Right atrium auricular region (tissue), 2 donors: ENCODE data around the gene PSMD3. TPM values are rescaled to one million over a fixed set of nuclear protein-coding genes. Genes with fewer than 3 reads are reported as not detected.
A peak's percentile ranks its signal among the peaks of the same experiment; 100 is the strongest.

Source experiments
- DNase-seq: peaks from one replicate; pipeline ENCODE4 v3.0.0-alpha.2; 2019; ENCODE audit warnings: low spot score
- H3K27ac ChIP-seq, 2 donors: fragments of 200-600 bp; sonication (generic); 1 replicate in 1 of 2; 2 replicates in 1 of 2; pipeline ENCODE4 v1.5.1; 2016 to 2019
- H3K27me3 ChIP-seq, 2 donors: fragments of 200-600 bp; sonication (generic); one replicate each; pipeline versions ENCODE4 v1.5.1 to v1.6.0; 2017 to 2019
- H3K36me3 ChIP-seq: fragments of 200-600 bp; sonication (generic); one replicate; pipeline ENCODE4 v1.5.1; 2016
- H3K4me1 ChIP-seq, 2 donors: fragments of 200-600 bp; sonication (generic); one replicate each; pipeline versions ENCODE4 v1.5.1 to v1.6.0; 2017 to 2019
- H3K4me3 ChIP-seq, 2 donors: fragments of 200-600 bp; sonication (generic); 1 replicate in 1 of 2; 2 replicates in 1 of 2; pipeline ENCODE4 v1.5.1; 2017 to 2019; ENCODE audit warnings: mild to moderate bottlenecking in 1 of 2, moderate library complexity in 1 of 2
- H3K9me3 ChIP-seq, 2 donors: fragments of 200-600 bp; sonication (generic); one replicate each; pipeline ENCODE4 v1.5.1; 2019
- CTCF ChIP-seq, 2 donors: fragments of 200-600 bp; sonication (generic); IDR thresholded peaks; one replicate each; pipeline ENCODE4 v1.5.1; 2019; ENCODE audit warnings: antibody characterized with exemption in 2 of 2
- microRNA-seq, 2 donors: library from miRNA; unstranded; fragments of <30 nt; microRNA quantifications; one replicate each; pipeline ENCODE4, GENCODE V29; 2016 to 2017; ENCODE audit warnings: borderline number of aligned reads in 2 of 2, borderline replicate concordance in 1 of 2
- total RNA-seq, 2 donors: library from RNA; depleted of rRNA; stranded (reverse); fragments of >200 nt; gene quantifications; one replicate each; pipeline ENCODE4 v1.1.0, GENCODE V29; 2016

PSMD3 gene
- total RNA-seq, 2 donors from 2014 or later, result 76.3 to 88.8 TPM

- no peak overlapping the region for H3K4me3 ChIP-seq
- no peaks in the 10 kb centered on the region for H3K9me3 ChIP-seq
- H3K27ac ChIP-seq, result no peak overlapping the region
- no peaks in the 10 kb centered on the region for H3K27me3 ChIP-seq
- no peak for DNase-seq
- TF ChIP-seq CTCF (IDR thresholded peaks at IDR 0.05), result no peak
- peaks cover 77% of the 10 kb centered on the region for H3K36me3 ChIP-seq
- H3K4me1 ChIP-seq, result peaks cover 0 to 11% of the 10 kb centered on the region in 2 donors
Measured at GRCh38 chr17:40033339-40033738, 52.7 kb downstream of the PSMD3 start.

- H3K4me3 ChIP-seq, result no peak overlapping the region
- no peak for DNase-seq
- H3K9me3 ChIP-seq, result no peaks in the 10 kb centered on the region
- no peak overlapping the region for H3K27ac ChIP-seq
- no peak for TF ChIP-seq CTCF (IDR thresholded peaks at IDR 0.05)
- peaks cover 0 to 22% of the 10 kb centered on the region in 2 donors for H3K4me1 ChIP-seq
- H3K27me3 ChIP-seq, result no peaks in the 10 kb centered on the region
- H3K36me3 ChIP-seq, result peaks cover 65% of the 10 kb centered on the region
Measured at GRCh38 chr17:40034426-40035161, 54.0 kb downstream of the PSMD3 start.

- Histone ChIP-seq H3K9me3 (no peaks in the 10 kb centered on the region), H3K4me3 (no peak overlapping the region), H3K27me3 (no peaks in the 10 kb centered on the region), H3K27ac (no peak overlapping the region), H3K4me1 (peaks cover 0 to 22% of the 10 kb centered on the region in 2 donors), H3K36me3 (peaks cover 59% of the 10 kb centered on the region)
- TF ChIP-seq CTCF (IDR thresholded peaks at IDR 0.05), result peak in 1 of 2 donors; percentile 57
- no peak for DNase-seq
Measured at GRCh38 chr17:40035162-40035559, 54.6 kb downstream of the PSMD3 start.

- no peaks in the 10 kb centered on the region for H3K9me3 ChIP-seq
- H3K27me3 ChIP-seq, result no peaks in the 10 kb centered on the region
- DNase-seq, result peak; percentile 91
- H3K4me1 ChIP-seq, result peaks cover 0 to 15% of the 10 kb centered on the region in 2 donors
- H3K4me3 ChIP-seq, result no peak overlapping the region
- peaks cover 26% of the 10 kb centered on the region for H3K36me3 ChIP-seq
- peak; percentile 71 to 83 for TF ChIP-seq CTCF (IDR thresholded peaks at IDR 0.05)
- H3K27ac ChIP-seq, result peak overlapping the region; percentile 68 to 86
Measured at GRCh38 chr17:40038882-40039513, 58.4 kb downstream of the PSMD3 start.

- no peak overlapping the region for H3K27ac ChIP-seq
- no peak for TF ChIP-seq CTCF (IDR thresholded peaks at IDR 0.05)
- H3K4me3 ChIP-seq, result no peak overlapping the region
- H3K4me1 ChIP-seq, result peaks cover 0 to 15% of the 10 kb centered on the region in 2 donors
- H3K27me3 ChIP-seq, result no peaks in the 10 kb centered on the region
- H3K36me3 ChIP-seq, result peaks cover 4% of the 10 kb centered on the region
- no peaks in the 10 kb centered on the region for H3K9me3 ChIP-seq
- DNase-seq, result no peak
Measured at GRCh38 chr17:40041196-40041595, 60.6 kb downstream of the PSMD3 start.

Small RNA genes within 50 kb of the gene (microRNA-seq; reads per million reads assigned to microRNA genes)
- 2.1 to 3.5 reads per million in 2 donors for gene MIR6884

Other genes with a start within 250 kb of the PSMD3 start
- gene GRB7, start 242.9 kb upstream of the PSMD3 start, total RNA-seq, result 1 to 10 TPM; 3.4 to 5.8 TPM
- under 1 TPM; 0.37 to 0.51 TPM for gene IKZF3, start 116.5 kb upstream of the PSMD3 start, total RNA-seq
- gene ZPBP2, start 112.6 kb upstream of the PSMD3 start, total RNA-seq, result not detected
- gene GSDMB, start 62.2 kb upstream of the PSMD3 start, total RNA-seq, result 1 to 10 TPM in 1 of 2 donors, under 1 TPM in 1; 0.44 to 1.2 TPM
- 10 to 100 TPM; 31.5 to 41.5 TPM for gene ORMDL3, start 53.2 kb upstream of the PSMD3 start, total RNA-seq
- not detected for gene LRRC3C, start 53.1 kb upstream of the PSMD3 start, total RNA-seq
- gene GSDMA, start 17.8 kb upstream of the PSMD3 start, total RNA-seq, result under 1 TPM in 1 of 2 donors, not detected in 1; 0.75 TPM
- gene CSF3, start 34.6 kb downstream of the PSMD3 start, total RNA-seq, result 1 to 10 TPM in 1 of 2 donors, not detected in 1; 1.3 TPM
- 10 to 100 TPM; 44.2 to 44.7 TPM for gene MED24, start 73.6 kb downstream of the PSMD3 start, total RNA-seq
- 10 to 100 TPM; 60.3 to 69.0 TPM for gene THRA, start 82.2 kb downstream of the PSMD3 start, total RNA-seq
- gene NR1D1, start 119.8 kb downstream of the PSMD3 start, total RNA-seq, result 1 to 10 TPM; 8.3 to 9.9 TPM
- gene MSL1, start 141.2 kb downstream of the PSMD3 start, total RNA-seq, result 10 to 100 TPM; 42.2 to 52.5 TPM
- gene CASC3, start 159.7 kb downstream of the PSMD3 start, total RNA-seq, result 10 to 100 TPM; 26.0 to 35.5 TPM
- gene RAPGEFL1, start 196.7 kb downstream of the PSMD3 start, total RNA-seq, result 1 to 10 TPM; 1.6 to 2.9 TPM
- gene WIPF2, start 238.5 kb downstream of the PSMD3 start, total RNA-seq, result 1 to 10 TPM; 5.0 to 8.5 TPM